HepG2 (cell line): ENCODE measurements around the gene ST6GALNAC4. TPM values are rescaled to one million over a fixed set of nuclear protein-coding genes. Genes with fewer than 3 reads are reported as not detected.

ENCODE experiments used
- CBFB ChIP-seq: sonication (generic); formaldehyde crosslinking; IDR thresholded peaks from 2 replicates; pipeline ENCODE4 v1.4.0; 2020; ENCODE audit warnings: missing genetic modification reagents
- CBX5 ChIP-seq: sonication (generic); formaldehyde crosslinking; IDR thresholded peaks from 2 replicates; pipeline ENCODE4 v1.4.0; 2020; ENCODE audit warnings: missing genetic modification reagents, borderline replicate concordance
- DZIP1 ChIP-seq: sonication (generic); formaldehyde crosslinking; IDR thresholded peaks from 2 replicates; pipeline ENCODE4 v1.5.0; 2020; ENCODE audit warnings: mild to moderate bottlenecking, missing genetic modification reagents
- EED ChIP-seq: sonication (generic); formaldehyde crosslinking; IDR thresholded peaks from 2 replicates; pipeline ENCODE4 v1.5.0; 2020; ENCODE audit warnings: mild to moderate bottlenecking, missing genetic modification reagents
- HOXA3 ChIP-seq: sonication (generic); formaldehyde crosslinking; IDR thresholded peaks from 2 replicates; pipeline ENCODE4 v1.5.0; 2020; ENCODE audit warnings: missing genetic modification reagents
- IRF2 ChIP-seq: IDR thresholded peaks from 2 replicates; pipeline ENCODE4 v1.6.1; 2018; ENCODE audit warnings: missing genetic modification reagents, missing compliant biosample characterization
- KAT7 ChIP-seq: IDR thresholded peaks from 2 replicates; pipeline ENCODE4 v1.6.1; 2018; ENCODE audit warnings: borderline replicate concordance, missing compliant biosample characterization
- PCBP2 ChIP-seq: fragments of 200-400 bp; formaldehyde crosslinking; optimal IDR thresholded peaks from 2 replicates; pipeline ENCODE3; 2018; ENCODE audit warnings: low read length, low read depth; ENCODE audit not compliant: poor library complexity, severe bottlenecking
- PREB ChIP-seq: sonication (generic); formaldehyde crosslinking; IDR thresholded peaks from 2 replicates; pipeline ENCODE4 v1.4.0; 2020; ENCODE audit warnings: missing genetic modification reagents
- TEAD2 ChIP-seq: sonication (generic); formaldehyde crosslinking; IDR thresholded peaks from 2 replicates; pipeline ENCODE4 v1.9.0; 2021; ENCODE audit warnings: missing genetic modification reagents
- TFAP4 ChIP-seq: sonication (generic); IDR thresholded peaks from 2 replicates; pipeline ENCODE4 v1.6.1; 2016; ENCODE audit warnings: low read depth, borderline replicate concordance
- TIGD3 ChIP-seq: sonication (generic); formaldehyde crosslinking; IDR thresholded peaks from 2 replicates; pipeline ENCODE4 v1.5.1; 2020; ENCODE audit warnings: mild to moderate bottlenecking, missing genetic modification reagents, borderline replicate concordance
- UBTF ChIP-seq: sonication (generic); formaldehyde crosslinking; IDR thresholded peaks from 2 replicates; pipeline ENCODE4 v1.4.0; 2020; ENCODE audit warnings: mild to moderate bottlenecking, missing genetic modification reagents
- USF2 ChIP-seq, 2 experiments: sonication (generic) in 1 of 2; formaldehyde crosslinking in 1 of 2; IDR thresholded peaks; 2 replicates each; pipeline versions ENCODE4 v1.5.1 to v1.6.1; 2011 to 2020; ENCODE audit warnings: borderline replicate concordance in 1 of 2, low read depth in 1 of 2, low read length in 1 of 2, mild to moderate bottlenecking in 1 of 2, missing genetic modification reagents in 1 of 2, moderate library complexity in 1 of 2
- YY1 ChIP-seq: IDR thresholded peaks from 2 replicates; pipeline ENCODE4 v1.6.1; 2011; ENCODE audit warnings: low read length, low read depth, moderate library complexity, mild to moderate bottlenecking; ENCODE audit not compliant: insufficient read depth, insufficient replicate concordance
- ZMYM2 ChIP-seq: sonication (generic); formaldehyde crosslinking; IDR thresholded peaks from 2 replicates; pipeline ENCODE4 v1.8.0; 2022; ENCODE audit warnings: mild to moderate bottlenecking, missing genetic modification reagents
- ZNF891 ChIP-seq: sonication (generic); formaldehyde crosslinking; IDR thresholded peaks from 2 replicates; pipeline ENCODE4 v1.5.0; 2020; ENCODE audit warnings: mild to moderate bottlenecking, missing genetic modification reagents
- polyA plus RNA-seq, 8 experiments: library from polyadenylated mRNA; depleted of rRNA in 3 of 8; stranded (reverse) in 7 of 8; unstranded in 1 of 8; fragments of >200 nt; fragmentation: Illumina TruSeq in 4 of 8; extraction: Trizol in 4 of 8; gene quantifications; 2 replicates each; pipeline versions ENCODE4 v1.2.1 to v1.2.3, GENCODE V29; 2011 to 2016; ENCODE audit warnings: low read depth in 4 of 8, missing spikeins in 1 of 8, mixed read lengths in 1 of 8; ENCODE audit not compliant: insufficient read depth in 1 of 8
- total RNA-seq, 5 experiments: library from RNA; depleted of rRNA; stranded (reverse); fragments of >200 nt; fragmentation: Illumina TruSeq; extraction: Trizol; gene quantifications; 2 replicates each; pipeline ENCODE4 v1.2.3, GENCODE V29; 2016; ENCODE audit warnings: low read depth in 1 of 5

ST6GALNAC4 gene
- total and polyA plus RNA-seq, 2 of the 13 experiments (the other 11 are each of a cell fraction or from before 2014, with no cell fraction given) = 18.8 to 27.7 TPM

- TF ChIP-seq UBTF = peak; percentile 88
- no peak for TF ChIP-seq EED (CRISPR knock-in tag)
- no peak for TF ChIP-seq USF2 (IDR thresholded peaks at IDR 0.05; ENCODE audit: low read depth, low read length)
- no peak for TF ChIP-seq USF2 (CRISPR knock-in tag; IDR thresholded peaks at IDR 0.05; ENCODE audit: borderline replicate concordance)
- peak; percentile 96 for TF ChIP-seq HOXA3
- TF ChIP-seq CBFB (CRISPR knock-in tag) = peak; percentile 85; the same call in 1 of the 2 replicates
- TF ChIP-seq KAT7 (CRISPR knock-in tag) = no peak
- peak; percentile 83 for TF ChIP-seq IRF2 (CRISPR knock-in tag)
- peak; percentile 76; the same call in 1 of the 2 replicates for TF ChIP-seq TFAP4
- TF ChIP-seq ZMYM2 = peak; percentile 80
- TF ChIP-seq ZNF891 (CRISPR knock-in tag) = peak; percentile 93
- TF ChIP-seq DZIP1 = no peak; the same call in 1 of the 2 replicates
- TF ChIP-seq PREB = no peak
- no peak for TF ChIP-seq TIGD3 (CRISPR knock-in tag)
- peak; percentile 32; the same call in 1 of the 2 replicates for TF ChIP-seq CBX5 (CRISPR knock-in tag)
- TF ChIP-seq YY1 = peak; percentile 64
- no peak for TF ChIP-seq PCBP2
- TF ChIP-seq TEAD2 (CRISPR knock-in tag) = no peak
Measured at GRCh38 chr9:127950513-127951289, 33.9 kb upstream of the ST6GALNAC4 start (continued).
